Measurements from ENCODE around the gene UQCR10. TPM values are rescaled to one million over a fixed set of nuclear protein-coding genes. Genes with fewer than 3 reads are reported as not detected.

Gene UQCR10
- total RNA-seq, 1 donor from 2014 or later, result 65.8 TPM

DNA sequence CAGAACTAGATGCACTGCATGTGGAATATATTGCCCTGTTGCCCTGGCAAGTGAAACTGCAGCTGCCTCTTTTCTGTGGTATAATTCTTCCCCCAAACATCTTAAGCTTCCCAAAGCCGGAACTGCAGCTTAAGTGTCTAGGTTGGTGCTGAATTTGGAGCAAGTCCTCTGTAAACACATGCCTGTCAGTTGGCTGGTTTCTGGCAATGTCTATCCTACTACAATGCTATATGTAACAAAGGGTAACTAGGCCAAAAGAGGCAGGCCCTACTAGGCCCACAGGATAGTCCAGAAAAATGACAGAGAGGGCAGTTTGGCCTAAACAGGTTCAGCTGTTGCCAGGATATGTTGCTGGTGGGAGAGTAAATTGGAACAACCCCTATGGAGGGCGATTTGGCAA lies 43.0 kb downstream of the UQCR10 start:
- intact Hi-C loops (cut with DNase I), result no loop called here
- TF ChIP-seq POLR2AphosphoS5 (IDR thresholded peaks at IDR 0.05; ENCODE audit: insufficient read depth in 1 of 2, low read depth in 1 of 2) (no peak), POLR2A (IDR thresholded peaks at IDR 0.05) (no peak)
- TF ChIP-seq, protein P1, sequence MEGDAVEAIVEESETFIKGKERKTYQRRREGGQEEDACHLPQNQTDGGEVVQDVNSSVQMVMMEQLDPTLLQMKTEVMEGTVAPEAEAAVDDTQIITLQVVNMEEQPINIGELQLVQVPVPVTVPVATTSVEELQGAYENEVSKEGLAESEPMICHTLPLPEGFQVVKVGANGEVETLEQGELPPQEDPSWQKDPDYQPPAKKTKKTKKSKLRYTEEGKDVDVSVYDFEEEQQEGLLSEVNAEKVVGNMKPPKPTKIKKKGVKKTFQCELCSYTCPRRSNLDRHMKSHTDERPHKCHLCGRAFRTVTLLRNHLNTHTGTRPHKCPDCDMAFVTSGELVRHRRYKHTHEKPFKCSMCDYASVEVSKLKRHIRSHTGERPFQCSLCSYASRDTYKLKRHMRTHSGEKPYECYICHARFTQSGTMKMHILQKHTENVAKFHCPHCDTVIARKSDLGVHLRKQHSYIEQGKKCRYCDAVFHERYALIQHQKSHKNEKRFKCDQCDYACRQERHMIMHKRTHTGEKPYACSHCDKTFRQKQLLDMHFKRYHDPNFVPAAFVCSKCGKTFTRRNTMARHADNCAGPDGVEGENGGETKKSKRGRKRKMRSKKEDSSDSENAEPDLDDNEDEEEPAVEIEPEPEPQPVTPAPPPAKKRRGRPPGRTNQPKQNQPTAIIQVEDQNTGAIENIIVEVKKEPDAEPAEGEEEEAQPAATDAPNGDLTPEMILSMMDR (IDR thresholded peaks at IDR 0.05), result no peak
- H3K27me3 ChIP-seq, result no peaks in the 10 kb centered on the region
- H3K9me3 ChIP-seq, result no peaks in the 10 kb centered on the region
- DNase-seq (ENCODE audit: extremely low spot score in 2 of 2), result no peak
- no peaks in the 10 kb centered on the region for H3K4me1 ChIP-seq
- H3K4me3 ChIP-seq, result no peak overlapping the region
- H3K36me3 ChIP-seq, result peaks cover 0 to 84% of the 10 kb centered on the region in 2 donors
- no peak overlapping the region for H3K27ac ChIP-seq

DNA sequence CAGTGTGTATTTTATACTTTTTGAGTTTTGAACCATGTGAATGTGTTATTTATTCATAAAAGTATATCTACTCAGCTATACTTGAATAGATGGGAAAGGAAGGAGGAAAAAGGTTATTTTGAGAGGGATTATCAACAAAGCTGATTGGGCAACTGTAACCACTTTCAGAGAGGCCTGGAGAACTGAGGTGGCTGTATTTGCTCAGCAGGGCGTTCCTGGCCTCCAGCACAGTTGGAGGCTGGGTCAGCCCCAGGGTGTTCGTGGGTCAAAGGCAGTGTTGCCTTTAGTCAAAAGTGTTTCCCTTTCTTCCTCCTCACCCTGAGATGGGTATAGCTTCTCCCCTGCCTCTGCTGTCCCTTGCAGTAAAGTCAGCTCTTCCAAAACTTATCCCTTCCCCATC lies 44.2 kb downstream of the UQCR10 start:
- no peaks in the 10 kb centered on the region for H3K27me3 ChIP-seq
- no peak overlapping the region for H3K27ac ChIP-seq
- DNase-seq (ENCODE audit: extremely low spot score in 2 of 2), result no peak
- peaks cover 9% of the 10 kb centered on the region for H3K4me1 ChIP-seq
- intact Hi-C loops (cut with DNase I), result no loop called here
- H3K36me3 ChIP-seq, result peaks cover 0 to 75% of the 10 kb centered on the region in 2 donors
- no peak overlapping the region for H3K4me3 ChIP-seq
- TF ChIP-seq, protein P1 (IDR thresholded peaks at IDR 0.05), result no peak
- TF ChIP-seq POLR2A (IDR thresholded peaks at IDR 0.05) (no peak), POLR2AphosphoS5 (IDR thresholded peaks at IDR 0.05; ENCODE audit: insufficient read depth in 1 of 2, low read depth in 1 of 2) (no peak)
- no peaks in the 10 kb centered on the region for H3K9me3 ChIP-seq

DNA sequence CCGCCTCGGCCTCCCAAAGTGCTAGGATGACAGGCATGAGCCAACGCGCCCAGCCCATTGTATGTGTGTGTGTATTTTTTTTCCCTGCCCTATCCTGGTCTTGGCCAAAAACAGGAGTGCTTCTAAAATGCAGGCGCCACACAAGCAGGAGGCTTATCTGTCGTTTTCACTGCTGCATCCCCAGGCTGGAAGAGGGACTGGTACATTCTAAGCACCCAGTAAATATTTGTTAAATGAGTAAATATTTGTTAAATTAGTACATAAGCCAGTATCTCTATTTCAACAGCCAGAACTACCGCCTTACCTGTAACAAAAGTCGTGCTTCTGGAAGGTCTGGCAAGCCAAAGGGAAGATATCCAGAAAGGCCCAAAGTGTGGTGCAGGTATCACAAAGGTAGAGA lies 46.0 kb downstream of the UQCR10 start:
- Histone ChIP-seq H3K4me1 (peaks cover 25% of the 10 kb centered on the region), H3K9me3 (no peaks in the 10 kb centered on the region), H3K27me3 (no peaks in the 10 kb centered on the region), H3K27ac (no peak overlapping the region), H3K4me3 (no peak overlapping the region), H3K36me3 (peaks cover 0 to 58% of the 10 kb centered on the region in 2 donors)
- no peak for DNase-seq (ENCODE audit: extremely low spot score in 2 of 2)
- no peak for TF ChIP-seq POLR2A (IDR thresholded peaks at IDR 0.05)
- TF ChIP-seq, protein P1 (IDR thresholded peaks at IDR 0.05), result no peak
- TF ChIP-seq POLR2AphosphoS5 (IDR thresholded peaks at IDR 0.05; ENCODE audit: insufficient read depth in 1 of 2, low read depth in 1 of 2), result no peak
- intact Hi-C loops (cut with DNase I), result no loop called here

DNA sequence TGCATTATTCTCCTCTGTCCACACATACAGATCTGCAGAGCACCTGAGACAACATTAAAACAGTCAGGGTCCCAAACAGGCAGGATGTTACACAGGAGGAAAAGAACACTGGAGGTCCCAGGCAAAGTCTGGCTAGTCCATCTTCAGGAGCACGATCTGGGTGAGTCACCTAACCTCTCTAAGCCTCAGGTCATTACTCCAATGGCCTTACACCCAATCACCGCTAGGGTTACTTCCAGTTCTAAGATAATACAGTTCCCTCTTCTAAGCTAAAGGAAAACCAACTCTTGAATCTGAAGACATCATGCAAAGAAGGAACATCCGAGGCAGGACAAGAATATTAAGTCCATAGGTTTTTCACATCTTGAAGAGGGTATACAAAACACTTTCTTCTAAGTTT lies 46.4 kb downstream of the UQCR10 start:
- TF ChIP-seq POLR2A (IDR thresholded peaks at IDR 0.05), result no peak
- no peak for TF ChIP-seq POLR2AphosphoS5 (IDR thresholded peaks at IDR 0.05; ENCODE audit: insufficient read depth in 1 of 2, low read depth in 1 of 2)
- TF ChIP-seq, protein P1 (IDR thresholded peaks at IDR 0.05), result no peak
- no peak for DNase-seq (ENCODE audit: extremely low spot score in 2 of 2)
- intact Hi-C loops (cut with DNase I), result no loop called here
- Histone ChIP-seq H3K36me3 (peaks cover 0 to 55% of the 10 kb centered on the region in 2 donors), H3K27ac (no peak overlapping the region), H3K27me3 (no peaks in the 10 kb centered on the region), H3K4me3 (no peak overlapping the region), H3K4me1 (peaks cover 25% of the 10 kb centered on the region), H3K9me3 (no peaks in the 10 kb centered on the region)

DNA sequence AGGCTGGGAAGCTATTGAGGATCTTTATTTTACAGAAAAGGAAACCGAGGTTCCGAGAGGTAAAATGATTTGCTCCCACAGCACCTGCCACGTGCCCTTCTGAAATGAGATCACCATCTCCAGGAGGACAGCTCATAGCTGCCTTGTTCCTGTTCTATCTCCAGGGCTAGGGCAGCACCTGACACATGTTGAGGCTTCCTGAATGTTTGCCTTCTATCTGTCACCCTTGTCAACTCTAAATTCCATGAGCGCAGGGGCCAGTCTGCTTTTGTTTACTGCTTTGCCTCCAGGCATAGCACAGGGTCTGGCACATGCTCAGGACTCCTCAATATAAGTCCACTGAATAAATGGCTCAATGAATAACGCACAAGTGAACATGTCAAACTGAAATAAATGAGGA lies 46.8 kb downstream of the UQCR10 start:
- Histone ChIP-seq H3K9me3 (no peaks in the 10 kb centered on the region), H3K36me3 (peaks cover 0 to 59% of the 10 kb centered on the region in 2 donors), H3K4me3 (no peak overlapping the region), H3K4me1 (peaks cover 25% of the 10 kb centered on the region), H3K27ac (no peak overlapping the region), H3K27me3 (no peaks in the 10 kb centered on the region)
- no peak for DNase-seq (ENCODE audit: extremely low spot score in 2 of 2)
- intact Hi-C loops (cut with DNase I), result no loop called here
- TF ChIP-seq POLR2AphosphoS5 (IDR thresholded peaks at IDR 0.05; ENCODE audit: insufficient read depth in 1 of 2, low read depth in 1 of 2), result no peak
